Activated CD4-positive, alpha-beta T cell treated with anti-CD3 and anti-CD28 coated beads for 4 hours (primary cell): ENCODE data around the gene ITGAE.
A peak's percentile ranks its signal among the peaks of the same experiment; 100 is the strongest.
"Not testable (repeated sequence)": the region's sequence is repeated elsewhere in the genome, so short reads cannot be mapped to it uniquely, and the experiment has no call there.

Experiments used
- DNase-seq, 2 donors: peaks; one replicate each; pipeline ENCODE4 v3.0.0-alpha.2; 2020

Gene ITGAE

DNA sequence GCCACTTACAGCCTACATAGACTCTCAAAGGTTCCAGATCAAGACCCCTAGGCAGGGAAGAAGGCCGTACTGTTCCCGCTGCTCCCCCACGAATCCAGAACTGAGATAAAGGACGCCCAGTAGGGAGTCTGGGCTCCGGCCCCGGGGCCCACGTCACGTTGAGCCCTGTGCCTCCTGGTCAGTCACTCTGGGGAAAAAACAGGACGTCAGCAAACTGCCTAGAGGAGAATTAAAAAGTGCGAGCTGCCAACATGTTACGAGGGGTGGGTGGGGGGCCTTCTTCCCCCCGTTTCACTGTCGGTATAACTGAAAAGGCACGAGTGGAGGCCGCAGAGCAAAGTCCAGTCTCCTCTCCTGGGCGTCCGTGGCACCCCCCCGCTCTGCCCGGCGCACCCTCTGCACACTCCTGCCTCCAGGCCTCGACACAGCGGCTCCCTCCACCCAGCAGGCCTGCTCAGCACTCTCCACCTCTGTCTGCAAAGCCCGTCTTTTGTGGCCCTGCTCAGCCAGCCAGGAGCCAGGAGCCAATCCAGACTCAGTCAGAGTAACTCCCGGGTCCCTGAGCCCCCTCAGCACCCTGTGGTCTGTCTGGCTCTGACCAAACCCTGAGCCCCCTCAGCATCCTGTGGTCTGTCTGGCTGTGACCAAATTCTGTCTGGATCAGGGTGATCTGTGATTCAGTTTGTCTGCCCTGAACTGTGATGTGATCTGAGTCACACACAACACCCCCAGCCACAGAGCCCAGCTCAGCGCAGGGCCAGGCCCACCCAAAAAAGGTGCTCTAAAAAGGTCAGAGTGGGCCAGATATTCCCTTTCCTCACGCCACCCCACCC, 6.2 kb downstream of the ITGAE start:
- DNase-seq: peak; percentile 41 to 44

DNA sequence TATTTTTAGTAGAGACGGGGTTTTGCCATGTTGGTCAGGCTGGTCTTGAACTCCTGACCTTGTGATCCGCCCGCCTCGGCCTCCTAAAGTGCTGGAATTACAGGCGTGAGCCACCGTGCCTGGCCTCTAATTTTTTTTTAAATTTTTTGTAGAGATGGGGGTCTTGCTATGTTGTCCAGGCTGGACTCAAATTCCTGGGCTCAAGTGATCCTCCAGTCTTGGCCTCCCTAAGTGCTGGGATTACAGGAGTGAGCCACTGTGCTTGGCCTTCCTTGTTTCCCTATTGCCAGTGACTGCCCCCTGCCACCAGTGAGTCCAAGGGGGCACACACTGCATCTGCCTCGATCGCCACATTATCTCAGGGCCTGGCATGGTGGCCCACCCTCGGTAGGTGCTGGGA, 6.8 kb downstream of the ITGAE start:
- not testable (repeated sequence) for DNase-seq

DNA sequence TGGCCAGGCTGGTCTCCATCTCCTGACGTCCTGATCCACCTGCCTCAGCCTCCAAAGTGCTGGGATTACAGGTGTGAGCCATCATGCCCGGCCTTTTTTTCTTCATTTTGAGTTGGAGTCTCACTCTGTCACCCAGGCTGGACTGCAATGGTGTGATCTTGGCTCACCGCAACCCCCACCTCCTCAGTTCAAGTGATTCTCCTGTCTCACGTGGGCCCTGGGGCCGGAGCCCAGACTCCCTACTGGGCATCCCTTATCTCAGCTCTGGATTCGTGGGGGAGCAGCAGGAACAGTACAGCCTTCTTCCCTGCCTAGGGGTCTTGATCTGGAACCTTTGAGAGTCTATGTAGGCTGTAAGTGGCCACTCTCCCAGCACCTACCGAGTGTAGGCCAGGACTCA, 7.7 kb downstream of the ITGAE start:
- not testable (repeated sequence) for DNase-seq

DNA sequence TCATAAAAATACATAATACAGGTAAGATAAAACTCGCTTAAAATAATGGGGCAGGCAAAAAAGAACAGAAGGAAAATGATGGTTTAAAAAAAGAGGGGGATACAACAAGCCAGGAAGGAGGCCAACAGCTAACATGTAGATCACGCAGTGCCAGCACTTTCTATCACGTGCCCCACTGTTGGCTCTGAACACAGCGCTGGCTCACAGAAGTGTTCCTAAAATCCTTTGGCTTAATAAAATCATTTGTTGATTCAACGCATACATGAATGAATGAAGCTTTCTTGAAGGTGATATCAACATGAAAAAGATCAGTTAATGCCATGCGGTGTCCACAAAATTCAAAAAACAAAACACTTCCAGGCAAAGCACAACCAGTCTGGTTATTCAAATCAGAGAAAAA, 8.5 kb downstream of the ITGAE start:
- no peak for DNase-seq

DNA sequence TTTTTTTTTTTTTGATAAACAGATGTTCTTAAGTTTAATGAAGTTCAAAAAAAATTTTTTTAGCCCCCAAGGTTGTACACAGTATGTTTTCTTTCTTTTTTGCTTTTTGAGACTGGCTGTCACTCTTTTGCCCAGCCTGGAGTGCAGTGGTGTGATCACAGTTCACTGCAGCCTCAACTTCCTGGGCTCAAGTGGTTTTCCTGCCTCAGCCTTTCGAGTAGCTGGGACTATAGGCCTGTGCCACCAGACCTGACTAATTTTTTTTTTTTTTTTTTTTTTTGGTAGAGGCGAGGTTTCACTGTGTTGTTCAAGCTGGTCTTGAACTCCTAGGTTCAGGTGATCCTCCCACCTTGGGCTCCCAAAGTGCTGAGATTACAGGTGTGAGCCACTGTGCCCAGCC, 12.8 kb downstream of the ITGAE start:
- DNase-seq: no peak

DNA sequence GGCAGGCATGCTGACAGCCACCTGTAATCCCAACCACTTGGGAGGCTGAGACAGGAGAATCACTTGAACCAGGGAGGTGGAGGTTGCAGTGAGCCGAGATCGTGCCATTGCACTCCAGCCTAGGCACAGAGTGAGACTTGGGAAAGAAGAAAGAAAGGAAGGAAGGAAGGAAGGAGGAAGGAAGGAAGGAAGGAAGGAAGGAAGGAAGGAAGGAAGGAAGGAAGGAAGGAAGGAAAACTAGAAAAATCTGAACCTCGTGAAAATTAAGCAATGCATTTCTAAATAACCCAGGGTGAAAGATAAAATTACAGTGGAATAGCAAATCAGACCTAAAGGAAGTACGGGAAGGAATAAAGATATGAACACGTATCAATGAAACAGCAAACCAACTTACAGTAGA, 15.7 kb downstream of the ITGAE start:
- not testable (repeated sequence) for DNase-seq

DNA sequence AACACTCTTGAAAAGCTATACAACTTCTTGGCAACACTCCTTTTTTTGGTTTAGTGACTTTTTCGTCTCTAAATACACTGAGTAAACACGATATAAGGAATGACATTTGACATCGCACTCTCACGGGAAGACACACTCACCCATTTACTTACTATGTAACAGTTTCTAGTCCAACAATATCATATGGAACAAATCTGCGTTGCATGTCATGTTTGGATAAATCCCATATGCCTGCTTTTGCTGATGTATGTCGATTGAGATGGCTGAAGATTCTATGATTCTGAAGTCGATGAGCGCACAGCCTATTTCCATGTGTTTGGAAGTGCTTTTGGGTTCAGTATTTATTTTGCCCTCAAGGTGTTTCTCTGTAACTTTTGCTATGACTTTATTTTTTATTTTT, 18.2 kb downstream of the ITGAE start:
- DNase-seq: no peak

DNA sequence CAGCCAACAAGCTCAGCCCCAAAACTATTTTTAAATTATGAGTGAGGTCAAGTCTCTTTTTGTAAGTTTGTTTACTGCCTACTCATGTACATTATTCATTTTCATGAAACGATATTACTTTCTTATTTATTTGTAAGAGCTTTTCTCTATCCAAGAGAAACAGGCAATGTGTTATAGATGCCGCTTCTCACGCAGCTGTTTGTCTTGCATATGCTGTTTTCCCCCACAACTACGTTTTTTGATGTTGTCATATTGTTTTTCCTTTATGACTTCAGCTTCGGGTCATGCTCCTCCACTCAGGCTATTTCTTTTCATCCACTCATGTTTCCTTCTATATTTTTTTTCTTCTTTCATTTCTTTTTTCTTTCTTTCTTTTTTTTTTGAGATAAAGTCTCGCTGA, 20.0 kb downstream of the ITGAE start:
- no peak for DNase-seq

DNA sequence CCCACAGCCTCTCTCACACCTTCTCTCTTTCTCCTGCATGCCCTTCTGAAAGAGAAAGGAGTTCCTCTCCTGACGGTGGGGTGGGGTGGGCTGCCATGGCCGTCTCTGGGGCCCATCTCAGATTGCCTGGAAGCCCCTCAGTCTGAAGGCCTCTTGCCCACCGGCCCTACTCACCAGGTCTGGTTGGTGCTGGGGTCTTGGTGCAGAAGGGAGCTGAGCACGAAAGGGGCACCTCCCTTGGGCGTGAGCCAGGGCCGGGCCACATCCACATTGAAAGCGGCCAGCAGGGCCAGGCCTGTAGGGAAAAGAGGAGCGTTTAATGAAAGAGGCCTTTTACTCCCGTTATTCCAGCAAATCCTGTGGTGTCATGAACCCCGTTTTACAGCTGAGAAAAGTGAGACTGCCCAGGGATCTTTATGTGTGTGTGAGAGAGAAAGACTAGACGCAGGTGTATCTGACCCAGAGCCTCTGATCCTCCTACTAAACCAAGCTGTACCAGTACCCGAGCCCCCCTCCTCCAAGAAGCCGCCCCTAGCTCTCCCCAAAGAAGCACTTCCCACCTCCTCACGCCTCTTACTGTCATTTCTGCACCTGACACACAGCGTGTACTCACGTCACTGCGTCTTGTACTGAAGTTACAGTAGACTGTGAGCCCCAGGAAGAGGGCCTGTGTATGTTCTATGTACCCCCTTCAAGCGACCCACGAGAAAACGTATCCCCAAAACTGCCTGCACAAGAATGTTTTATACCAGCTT, 23.4 kb downstream of the ITGAE start:
- no peak for DNase-seq

DNA sequence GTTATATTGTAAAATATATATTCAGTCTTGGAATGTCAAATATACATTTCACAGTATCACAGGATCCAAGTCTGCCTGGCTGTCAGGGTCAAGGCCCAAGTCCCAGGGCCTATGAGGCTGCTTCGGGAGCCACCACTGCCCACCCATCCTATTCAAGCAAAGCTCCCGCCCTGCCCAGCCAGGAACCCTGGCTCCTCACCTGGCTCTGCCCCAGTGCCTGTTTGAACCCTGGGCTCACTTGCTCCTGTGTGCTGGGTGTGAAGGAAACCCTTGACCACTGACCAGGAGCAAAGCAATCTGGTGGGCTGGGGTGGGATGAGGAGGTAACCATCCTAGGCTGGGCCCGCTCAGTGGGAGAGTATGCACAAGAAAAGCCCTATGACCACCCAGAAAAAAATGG, 27.0 kb downstream of the ITGAE start:
- no peak for DNase-seq

DNA sequence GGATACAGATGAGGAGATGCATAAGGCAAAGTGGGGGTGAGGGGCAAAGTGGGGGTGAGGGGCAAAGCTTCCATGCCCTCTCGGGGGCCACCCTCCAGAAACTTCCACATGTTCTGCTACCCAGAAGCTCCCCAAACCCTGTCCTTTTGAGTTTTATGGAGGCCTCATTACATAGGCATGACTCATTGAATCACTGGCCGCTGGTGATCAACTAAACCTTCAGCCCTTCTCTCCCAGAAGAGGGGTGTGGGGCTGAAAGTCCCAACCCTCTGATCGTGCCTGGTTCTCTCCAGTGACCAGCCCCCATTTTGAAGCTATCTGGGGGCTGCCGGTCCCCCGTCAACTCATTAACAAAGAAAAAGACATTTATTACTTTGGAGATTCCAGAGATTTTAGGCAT, 27.5 kb downstream of the ITGAE start:
- no peak for DNase-seq

DNA sequence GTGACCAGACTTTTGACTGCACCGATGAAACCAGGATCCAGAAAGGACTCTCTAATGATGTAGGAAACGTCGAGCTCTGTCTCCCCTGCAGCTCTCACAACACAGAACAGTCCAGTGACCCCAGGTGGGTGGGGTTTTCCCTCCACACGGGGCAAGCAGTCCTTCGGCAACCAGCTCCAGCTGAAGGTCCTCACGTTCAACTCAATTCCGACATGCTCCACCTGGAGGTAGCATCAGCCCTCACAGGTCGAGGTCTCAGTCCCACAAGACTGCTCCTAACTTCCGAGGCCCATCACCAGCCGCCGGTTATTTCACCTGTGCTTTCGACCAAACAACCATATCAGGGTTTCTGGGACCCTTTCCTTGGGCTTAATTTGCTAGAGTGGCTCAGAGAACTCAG, 28.2 kb downstream of the ITGAE start:
- no peak for DNase-seq

DNA sequence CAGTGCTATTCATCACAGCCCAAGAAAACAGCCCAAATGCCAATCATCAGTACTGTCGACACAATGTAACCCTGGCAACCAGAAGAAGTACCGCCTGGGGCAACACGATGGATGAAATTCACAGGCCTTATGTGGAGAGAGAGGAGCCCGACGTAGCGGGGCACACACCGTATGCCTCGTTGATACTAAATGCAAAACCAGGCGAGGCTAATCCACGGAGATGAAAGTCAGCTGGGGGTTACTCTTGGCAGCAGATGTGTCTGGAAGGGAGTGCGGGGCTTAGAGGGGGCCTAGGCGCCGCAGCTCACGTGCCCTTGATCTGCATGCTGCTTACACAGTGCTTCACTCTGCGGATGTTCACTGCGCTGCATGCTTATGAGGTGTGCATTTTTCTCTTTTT, 29.8 kb downstream of the ITGAE start:
- no peak for DNase-seq

DNA sequence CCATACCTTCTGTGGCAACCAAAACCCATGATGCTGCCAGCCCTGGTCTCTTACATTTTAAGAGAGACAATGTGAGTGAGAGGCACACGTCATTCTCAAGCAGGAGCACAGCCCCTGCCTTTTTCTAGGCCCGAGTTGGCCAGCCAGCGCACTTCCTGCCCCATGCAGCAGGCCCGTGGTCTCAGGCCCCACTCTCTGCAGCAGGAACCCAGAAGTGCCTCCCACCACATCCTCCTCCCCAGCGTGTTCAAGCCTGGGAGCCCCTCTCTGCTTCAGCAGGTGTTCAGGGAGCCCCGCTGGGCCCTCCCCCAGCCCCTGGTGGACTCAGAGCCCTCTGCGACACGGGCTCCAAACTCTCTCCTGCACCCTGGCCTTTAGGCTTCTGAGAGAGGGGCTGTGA, 30.5 kb downstream of the ITGAE start:
- DNase-seq: no peak

DNA sequence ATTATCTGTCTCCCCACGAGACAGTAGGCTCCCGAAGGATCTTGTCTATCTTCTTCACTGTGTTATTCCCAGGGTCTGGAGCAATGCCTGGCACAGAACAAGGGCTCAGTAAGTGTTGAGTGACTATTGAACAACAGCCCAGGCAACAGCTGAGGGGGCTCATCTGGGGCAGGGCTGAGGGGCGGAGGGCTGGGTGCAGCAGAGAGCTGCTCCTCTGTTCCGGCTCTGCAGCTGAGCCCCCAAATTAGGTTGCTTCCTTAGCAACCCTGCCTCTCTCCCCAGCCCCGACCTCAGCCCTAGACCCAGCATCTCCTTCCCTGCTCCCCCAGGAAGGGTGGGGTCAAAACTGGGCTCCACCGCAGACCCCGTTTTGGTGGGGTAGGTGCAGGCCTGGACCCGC, 32.2 kb downstream of the ITGAE start:
- DNase-seq: no peak

DNA sequence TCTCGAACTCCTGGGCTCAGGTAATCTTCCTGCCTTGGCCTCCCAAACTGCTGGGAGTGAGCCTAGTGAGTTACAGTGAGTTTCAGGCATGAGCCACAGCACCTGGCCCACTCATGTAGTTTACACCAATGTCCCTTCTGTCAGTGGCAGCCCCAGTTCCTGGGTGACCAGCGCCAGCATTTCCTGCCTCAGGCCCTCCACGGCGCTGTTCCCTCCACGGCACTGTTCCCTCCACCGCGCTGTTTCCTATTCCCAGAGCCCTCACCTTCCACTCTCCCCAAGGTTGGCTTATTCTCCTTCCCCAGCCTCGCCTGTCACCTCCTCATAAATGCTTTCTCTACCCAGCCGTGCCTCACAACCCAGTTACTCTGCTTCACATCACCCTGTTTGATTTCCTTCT, 32.6 kb downstream of the ITGAE start:
- DNase-seq: no peak

DNA sequence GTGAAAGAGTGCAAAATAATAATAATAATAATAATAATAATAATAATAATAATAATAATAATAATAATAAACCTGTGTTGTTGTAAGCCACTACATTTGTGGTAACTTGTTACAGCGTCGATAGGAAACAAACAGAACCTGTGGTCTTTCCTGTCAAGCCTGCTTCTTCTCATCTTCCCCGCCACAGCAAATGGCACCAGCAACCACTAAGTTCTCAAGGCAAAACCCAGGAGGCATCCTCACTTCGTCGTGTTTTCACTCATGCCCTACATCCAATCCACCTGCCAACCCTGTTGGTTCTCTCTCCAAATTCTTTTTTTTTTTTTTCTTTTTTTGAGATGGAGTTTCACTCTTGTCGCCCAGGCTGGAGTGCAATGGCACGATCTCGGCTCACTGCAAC, 34.2 kb downstream of the ITGAE start:
- no peak for DNase-seq

DNA sequence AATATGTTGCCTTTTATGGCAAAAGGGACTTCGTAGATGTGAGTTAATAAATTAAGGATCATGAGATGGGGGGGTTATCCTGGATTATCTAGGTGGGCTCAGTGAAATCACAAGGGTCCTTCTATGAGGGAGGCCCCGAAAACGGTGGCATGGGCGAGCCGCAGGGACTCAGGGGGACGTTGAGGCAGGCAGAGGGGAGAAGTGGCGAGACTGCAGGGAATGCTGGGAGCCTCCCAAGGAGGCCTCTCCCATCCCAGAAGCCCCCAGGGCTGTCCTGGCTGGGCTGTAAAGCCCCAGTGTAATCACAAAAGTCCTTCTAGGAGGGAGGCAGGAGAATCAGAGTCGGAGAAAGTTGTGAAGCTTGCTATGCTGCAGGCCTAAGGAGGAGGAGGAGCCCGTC, 35.0 kb downstream of the ITGAE start:
- no peak for DNase-seq

DNA sequence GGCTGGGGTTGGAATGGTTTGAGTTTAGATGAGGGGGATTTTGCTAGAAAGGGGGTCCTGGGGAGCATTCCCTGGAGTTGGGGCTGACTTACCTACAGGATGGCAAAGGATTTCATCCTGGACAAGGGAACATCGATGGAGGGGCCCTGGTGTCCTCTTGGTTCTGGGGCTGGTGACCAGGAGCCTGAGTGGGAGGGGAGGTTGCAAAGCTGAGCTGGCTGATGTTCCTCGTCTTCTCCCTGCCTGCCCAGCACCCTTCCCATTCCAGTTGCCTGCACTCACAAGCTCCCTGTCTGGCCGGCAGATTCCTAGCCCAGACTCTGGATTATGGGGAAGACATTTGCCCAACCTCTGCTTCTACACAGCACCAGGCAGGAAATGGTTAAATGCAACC, 37.2 kb downstream of the ITGAE start:
- DNase-seq: no peak

DNA sequence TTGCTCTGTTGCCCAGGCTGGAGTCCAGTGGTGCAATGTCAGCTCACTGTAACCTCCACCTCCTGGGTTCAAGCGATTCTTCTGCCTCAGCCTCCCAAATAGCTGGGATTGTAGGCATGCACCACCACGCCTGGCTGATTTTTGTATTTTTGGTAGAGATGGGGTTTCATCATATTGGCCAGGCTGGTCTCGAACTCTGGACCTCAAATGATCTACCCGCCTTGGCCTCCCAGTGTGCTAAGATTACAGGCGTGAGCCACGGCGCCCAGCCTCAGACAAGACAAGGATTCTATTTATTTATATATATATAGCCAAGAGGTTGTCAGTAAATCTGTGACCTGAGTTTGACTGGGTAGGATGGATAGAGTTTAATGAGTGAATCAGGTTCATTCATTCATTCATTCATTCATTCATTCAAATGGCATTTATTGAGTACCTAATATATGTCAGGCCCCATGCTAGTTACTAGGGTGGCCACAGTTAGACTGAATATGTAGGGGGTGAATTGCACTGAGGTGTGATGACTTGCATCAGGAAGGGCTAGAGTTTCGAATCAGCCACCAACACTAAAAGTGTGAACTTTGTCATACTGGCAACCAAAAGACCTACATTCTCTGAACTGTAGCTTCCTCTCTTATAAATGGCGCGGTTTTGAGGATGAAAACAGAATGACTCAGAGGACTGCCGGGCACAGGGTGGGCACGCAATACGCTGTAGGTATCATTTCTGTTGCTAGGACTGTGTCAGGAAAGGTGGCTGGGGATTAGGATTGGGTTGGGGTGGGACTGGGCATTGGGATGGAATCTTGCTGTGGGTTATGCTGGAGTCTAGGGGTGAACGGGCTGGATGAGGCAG, 37.8 kb downstream of the ITGAE start:
- DNase-seq: no peak

DNA sequence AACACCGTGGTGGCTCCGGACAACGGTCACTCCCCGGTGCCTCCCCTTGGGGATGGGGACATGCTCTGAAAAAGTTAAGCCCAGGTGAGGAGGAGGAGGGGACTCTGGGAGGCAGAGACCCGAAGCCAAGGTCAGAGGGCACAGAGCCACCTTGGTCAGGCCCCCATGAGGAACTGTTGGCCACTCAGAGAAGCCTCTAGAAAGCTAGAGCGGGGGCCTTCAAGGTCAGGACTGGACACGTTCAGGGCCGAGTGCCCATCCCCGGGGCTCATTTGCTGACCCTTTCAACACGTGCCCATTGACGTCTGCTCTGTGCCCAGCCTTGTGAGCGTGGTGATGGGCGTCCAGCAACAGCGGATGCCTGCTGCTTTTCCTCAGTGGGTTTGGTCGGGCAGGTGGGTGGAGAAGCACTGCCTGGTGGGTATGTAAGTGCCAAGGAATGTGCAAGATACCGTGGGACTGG, 39.0 kb downstream of the ITGAE start:
- no peak for DNase-seq

DNA sequence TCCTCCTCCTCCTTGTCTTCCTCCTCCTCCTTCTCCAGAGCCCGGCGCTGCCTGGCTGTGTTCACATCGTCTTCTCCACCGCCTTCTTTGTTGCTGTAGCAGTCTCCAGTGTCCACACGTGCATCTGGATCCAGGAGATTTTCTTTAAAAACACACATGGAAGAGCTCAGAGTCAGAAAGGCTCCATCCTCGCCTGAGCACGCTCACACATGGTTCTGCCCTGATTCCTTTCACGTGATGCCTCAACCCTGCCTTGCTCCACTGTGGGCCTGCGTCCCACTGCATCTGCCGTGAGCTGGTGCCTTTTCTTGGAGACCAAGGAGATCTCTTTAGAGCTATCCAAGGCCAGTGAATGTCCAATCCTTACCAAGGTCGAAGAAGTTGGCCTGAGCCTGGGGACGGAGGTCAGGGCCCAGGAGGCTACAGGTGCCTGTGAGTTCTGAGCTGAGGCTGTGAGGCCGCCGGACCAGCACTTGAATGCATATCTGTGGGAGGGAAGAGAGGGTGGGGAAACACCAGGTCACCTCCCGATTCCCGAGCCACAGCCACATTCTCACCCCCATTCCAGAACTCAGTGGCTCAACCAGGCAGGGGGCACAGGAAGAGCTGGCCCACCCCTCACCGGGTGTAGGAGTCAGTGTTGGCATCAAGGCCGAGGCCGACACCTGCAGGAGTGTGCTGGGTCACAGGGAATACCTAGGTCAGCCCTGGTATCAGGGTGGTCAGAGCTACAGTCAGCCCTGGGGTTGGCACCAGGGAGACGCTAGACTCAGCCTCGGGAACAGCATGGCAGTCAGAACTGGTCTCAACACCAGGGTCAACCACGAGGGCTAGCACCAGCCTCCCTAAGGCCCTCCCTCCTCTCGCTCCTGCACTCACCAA, 39.7 kb downstream of the ITGAE start:
- DNase-seq: no peak
